NAMALWA (cell line): ENCODE measurements around the gene USB1.

ENCODE experiments used
- DNase-seq: peaks from one replicate; pipeline ENCODE4 v3.0.0-alpha.2; 2015; ENCODE audit warnings: low spot score

Gene USB1

GRCh38 chr16:58034774-58035173, 33.6 kb downstream of the USB1 start:
- peak; percentile 76 for DNase-seq

GRCh38 chr16:58035356-58036170, 34.4 kb downstream of the USB1 start:
- peak; percentile 46 for DNase-seq

GRCh38 chr16:58036943-58037342, 35.7 kb downstream of the USB1 start:
- DNase-seq, result no peak

GRCh38 chr16:58037365-58038057, 36.3 kb downstream of the USB1 start:
- no peak for DNase-seq

GRCh38 chr16:58038219-58038641, 37.0 kb downstream of the USB1 start:
- DNase-seq, result no peak

- no peak for DNase-seq
Measured at GRCh38 chr16:58039829-58040495, 38.8 kb downstream of the USB1 start.

- no peak for DNase-seq
Measured at GRCh38 chr16:58040496-58040846, 39.3 kb downstream of the USB1 start.

GRCh38 chr16:58040945-58041627, 39.9 kb downstream of the USB1 start:
- DNase-seq, result no peak

- DNase-seq, result no peak
Measured at GRCh38 chr16:58041628-58041955, 40.4 kb downstream of the USB1 start.

GRCh38 chr16:58042001-58042885, 41.0 kb downstream of the USB1 start:
- no peak for DNase-seq

GRCh38 chr16:58042886-58043515, 41.8 kb downstream of the USB1 start:
- no peak for DNase-seq

GRCh38 chr16:58043571-58044155, 42.5 kb downstream of the USB1 start:
- no peak for DNase-seq

GRCh38 chr16:58044266-58045019, 43.2 kb downstream of the USB1 start:
- DNase-seq, result no peak

GRCh38 chr16:58045096-58045495, 43.9 kb downstream of the USB1 start:
- DNase-seq, result no peak

GRCh38 chr16:58046054-58046881, 45.1 kb downstream of the USB1 start:
- DNase-seq, result no peak

GRCh38 chr16:58046936-58047335, 45.7 kb downstream of the USB1 start:
- no peak for DNase-seq

GRCh38 chr16:58047557-58048348, 46.5 kb downstream of the USB1 start:
- DNase-seq, result no peak
